GM12864 (cell line): ENCODE measurements around the gene TMEM86B.

Experiments
- DNase-seq: peaks from one replicate; pipeline ENCODE4 v3.0.0-alpha.2; 2011; ENCODE audit warnings: low read depth
- H3K4me3 ChIP-seq: 2 replicates; pipeline ENCODE4 v1.5.1; 2011; ENCODE audit warnings: mild to moderate bottlenecking, low read depth, low read length, control low read depth
- CTCF ChIP-seq: IDR thresholded peaks from 2 replicates; pipeline ENCODE4 v1.5.1; 2011; ENCODE audit warnings: low read depth, mild to moderate bottlenecking, moderate library complexity, low read length, control low read depth, inconsistent platforms; ENCODE audit errors: missing control alignments

The TMEM86B gene

GRCh38 chr19:55178781-55179599, 49.6 kb downstream of the TMEM86B start:
- TF ChIP-seq CTCF: no peak
- peak overlapping the region; percentile 20 for H3K4me3 ChIP-seq
- peak; percentile 54 for DNase-seq
